NT2/D1 (cell line): ENCODE measurements around the gene POLR2H.

Experiments used
- DNase-seq: peaks from one replicate; pipeline ENCODE4 v3.0.0-alpha.2; 2011; ENCODE audit warnings: low read depth, low spot score
- H3K27me3 ChIP-seq: 2 replicates; pipeline ENCODE4 v1.6.0; 2011; ENCODE audit warnings: mild to moderate bottlenecking; ENCODE audit not compliant: insufficient read length, insufficient read depth
- H3K36me3 ChIP-seq: 2 replicates; pipeline ENCODE4 v1.6.1; 2011; ENCODE audit warnings: mild to moderate bottlenecking, low read length, mixed read lengths; ENCODE audit not compliant: insufficient read depth, insufficient read length
- H3K4me1 ChIP-seq: 2 replicates; pipeline ENCODE4 v1.5.1; 2011; ENCODE audit not compliant: insufficient read depth, insufficient read length
- H3K4me3 ChIP-seq: 2 replicates; pipeline ENCODE4 v1.5.1; 2011; ENCODE audit warnings: low read depth; ENCODE audit not compliant: insufficient read length
- H3K9ac ChIP-seq: 2 replicates; pipeline ENCODE4 v1.6.0; 2011; ENCODE audit warnings: low read depth; ENCODE audit not compliant: insufficient read length
- H3K9me3 ChIP-seq: 2 replicates; pipeline ENCODE4 v1.5.1; 2011; ENCODE audit warnings: mild to moderate bottlenecking, low read length; ENCODE audit not compliant: insufficient read depth
- SUZ12 ChIP-seq: IDR thresholded peaks from 2 replicates; pipeline ENCODE4 v1.6.1; 2011; ENCODE audit not compliant: insufficient read length, insufficient read depth; ENCODE audit errors: extremely low read depth
- YY1 ChIP-seq: IDR thresholded peaks from 2 replicates; pipeline ENCODE4 v1.6.1; 2011; ENCODE audit not compliant: insufficient read length, insufficient read depth
- ZNF274 ChIP-seq: IDR thresholded peaks from 2 replicates; pipeline ENCODE4 v1.6.1; 2011; ENCODE audit warnings: mild to moderate bottlenecking, low read depth, low read length

Gene POLR2H

GRCh38 chr3:184343200-184343876 lies 18.2 kb upstream of the POLR2H start:
- no peak for DNase-seq
- Histone ChIP-seq H3K36me3 (peaks cover 62% of the 10 kb centered on the region), H3K9me3 (no peaks in the 10 kb centered on the region), H3K9ac (no peak overlapping the region), H3K4me3 (no peak overlapping the region), H3K27me3 (no peaks in the 10 kb centered on the region), H3K4me1 (peaks cover 22% of the 10 kb centered on the region)
- TF ChIP-seq YY1 (no peak), ZNF274 (no peak), SUZ12 (no peak)

- Histone ChIP-seq H3K27me3 (no peaks in the 10 kb centered on the region), H3K9me3 (no peaks in the 10 kb centered on the region), H3K4me3 (no peak overlapping the region), H3K4me1 (peaks cover 17% of the 10 kb centered on the region), H3K36me3 (peaks cover 66% of the 10 kb centered on the region), H3K9ac (peak overlapping the region; percentile 24)
- no peak for DNase-seq
- TF ChIP-seq YY1 (no peak), SUZ12 (no peak)
These were observed 16.8 kb upstream of the POLR2H start for GRCh38 chr3:184344579-184345316.

DNA sequence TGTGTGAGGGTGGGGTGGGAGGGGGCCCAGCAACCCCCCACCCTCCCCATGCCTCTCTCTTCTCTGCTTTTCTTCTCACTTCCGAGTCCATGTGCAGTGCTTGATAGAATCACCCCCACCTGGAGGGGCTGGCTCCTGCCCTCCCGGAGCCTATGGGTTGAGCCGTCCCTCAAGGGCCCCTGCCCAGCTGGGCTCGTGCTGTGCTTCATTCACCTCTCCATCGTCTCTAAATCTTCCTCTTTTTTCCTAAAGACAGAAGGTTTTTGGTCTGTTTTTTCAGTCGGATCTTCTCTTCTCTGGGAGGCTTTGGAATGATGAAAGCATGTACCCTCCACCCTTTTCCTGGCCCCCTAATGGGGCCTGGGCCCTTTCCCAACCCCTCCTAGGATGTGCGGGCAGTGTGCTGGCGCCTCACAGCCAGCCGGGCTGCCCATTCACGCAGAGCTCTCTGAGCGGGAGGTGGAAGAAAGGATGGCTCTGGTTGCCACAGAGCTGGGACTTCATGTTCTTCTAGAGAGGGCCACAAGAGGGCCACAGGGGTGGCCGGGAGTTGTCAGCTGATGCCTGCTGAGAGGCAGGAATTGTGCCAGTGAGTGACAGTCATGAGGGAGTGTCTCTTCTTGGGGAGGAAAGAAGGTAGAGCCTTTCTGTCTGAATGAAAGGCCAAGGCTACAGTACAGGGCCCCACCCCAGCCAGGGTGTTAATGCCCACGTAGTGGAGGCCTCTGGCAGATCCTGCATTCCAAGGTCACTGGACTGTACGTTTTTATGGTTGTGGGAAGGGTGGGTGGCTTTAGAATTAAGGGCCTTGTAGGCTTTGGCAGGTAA lies 16.0 kb upstream of the POLR2H start:
- no peak overlapping the region for H3K4me3 ChIP-seq
- peaks cover 69% of the 10 kb centered on the region for H3K36me3 ChIP-seq
- H3K4me1 ChIP-seq = peaks cover 17% of the 10 kb centered on the region
- H3K27me3 ChIP-seq = no peaks in the 10 kb centered on the region
- TF ChIP-seq YY1 = no peak
- peak; percentile 66 for DNase-seq
- H3K9me3 ChIP-seq = no peaks in the 10 kb centered on the region
- peak overlapping the region; percentile 26 for H3K9ac ChIP-seq

DNA sequence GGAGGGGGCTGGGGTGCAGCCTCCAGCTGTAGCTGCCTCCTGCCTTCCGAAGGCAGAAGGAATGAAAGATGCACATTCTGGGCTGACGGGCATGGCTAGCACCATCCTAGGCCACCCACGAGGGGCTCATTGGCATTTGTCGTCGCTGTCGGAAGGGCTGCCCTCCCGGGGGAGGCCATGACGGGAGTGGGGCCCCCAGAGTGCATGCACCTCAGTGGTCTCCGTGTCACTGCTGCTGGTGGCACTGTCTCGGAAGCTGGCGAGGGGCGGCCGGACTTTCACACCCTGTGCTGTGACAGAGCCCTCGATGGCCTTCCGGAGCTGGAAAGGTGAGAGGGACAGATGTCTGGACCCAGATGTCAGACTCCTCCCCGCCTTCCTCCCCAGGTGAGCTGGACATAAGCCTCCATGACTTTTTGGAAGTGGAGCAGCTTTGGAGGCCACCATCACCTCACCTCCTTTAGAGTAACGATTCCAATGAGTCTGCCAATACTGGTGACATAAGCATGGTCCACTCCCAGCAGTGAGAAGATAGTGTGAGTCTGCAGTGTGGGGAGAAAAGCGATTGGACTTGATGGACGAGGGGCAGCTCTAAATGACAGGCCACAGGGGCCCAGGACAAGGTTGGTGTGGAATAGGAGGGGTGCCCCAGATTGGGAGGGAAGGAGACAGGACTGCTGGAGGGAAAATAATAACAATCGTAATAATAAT lies 14.9 kb upstream of the POLR2H start:
- no peak overlapping the region for H3K9ac ChIP-seq
- H3K27me3 ChIP-seq = no peaks in the 10 kb centered on the region
- no peak overlapping the region for H3K4me3 ChIP-seq
- H3K4me1 ChIP-seq = peaks cover 22% of the 10 kb centered on the region
- no peaks in the 10 kb centered on the region for H3K9me3 ChIP-seq
- TF ChIP-seq YY1 (no peak), ZNF274 (no peak), SUZ12 (no peak)
- no peak for DNase-seq
- H3K36me3 ChIP-seq = peaks cover 63% of the 10 kb centered on the region

DNA sequence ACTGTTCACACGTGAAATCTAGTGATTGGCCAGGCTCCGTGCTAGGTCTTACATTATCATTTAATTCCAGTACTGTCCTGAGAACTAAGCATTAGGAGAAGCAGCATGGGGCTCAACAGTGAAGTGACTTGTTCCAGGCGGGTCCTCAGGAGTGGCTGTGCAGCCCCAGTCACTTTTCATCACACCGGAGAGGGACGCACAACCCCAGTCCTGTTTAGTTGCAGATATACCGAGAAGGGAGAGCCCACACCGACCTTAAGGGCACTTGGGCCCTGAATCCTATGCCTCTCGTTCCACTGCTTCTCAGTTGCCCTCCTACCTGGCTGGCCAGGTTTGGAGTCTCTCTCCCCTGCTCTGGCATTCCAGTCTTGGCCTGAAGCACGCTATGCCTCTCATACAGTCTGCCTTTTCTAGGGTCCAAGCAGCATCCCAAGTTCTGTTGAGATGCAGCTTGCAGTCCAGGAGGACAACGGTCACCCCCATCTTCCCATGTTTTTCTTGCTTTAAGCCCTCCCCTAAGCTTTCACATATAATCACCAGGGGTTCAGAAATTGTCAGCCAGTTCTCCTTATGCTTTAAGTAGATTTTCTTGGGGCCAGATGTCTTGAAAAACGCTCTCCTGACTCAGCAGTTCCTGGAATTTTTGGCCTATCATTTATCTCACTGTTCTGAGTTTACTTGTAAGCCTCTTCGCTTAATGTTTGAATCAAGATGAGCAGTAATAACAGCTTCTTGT lies 14.0 kb upstream of the POLR2H start:
- Histone ChIP-seq H3K9ac (no peak overlapping the region), H3K27me3 (no peaks in the 10 kb centered on the region), H3K4me3 (no peak overlapping the region), H3K9me3 (no peaks in the 10 kb centered on the region), H3K36me3 (peaks cover 64% of the 10 kb centered on the region), H3K4me1 (peaks cover 26% of the 10 kb centered on the region)
- TF ChIP-seq SUZ12 (no peak), YY1 (no peak), ZNF274 (no peak)
- DNase-seq = no peak

GRCh38 chr3:184348057-184348382 lies 13.5 kb upstream of the POLR2H start:
- Histone ChIP-seq H3K9ac (no peak overlapping the region), H3K4me3 (no peak overlapping the region), H3K4me1 (peaks cover 23% of the 10 kb centered on the region), H3K36me3 (peaks cover 64% of the 10 kb centered on the region), H3K27me3 (no peaks in the 10 kb centered on the region), H3K9me3 (no peaks in the 10 kb centered on the region)
- TF ChIP-seq SUZ12 = no peak
- DNase-seq = no peak
